Activated CD8-positive, alpha-beta T cell treated with anti-CD3 and anti-CD28 coated beads for 36 hours (primary cell): ENCODE results near the gene ASIC3. TPM values are rescaled to one million over a fixed set of nuclear protein-coding genes. Genes with fewer than 3 reads are reported as not detected.

Source experiments
- ATAC-seq: fragments of 200-7000 bp; cut with Tn5 transposase; one replicate; pipeline ENCODE4 v1.10.0; 2021; ENCODE audit warnings: mild to moderate bottlenecking, moderate library complexity
- CTCF ChIA-PET: fragments of 350-600 bp; sonication (Branson Sonifier 250); formaldehyde crosslinking; loops from one replicate; lab custom pipeline; 2021; ENCODE audit warnings: antibody characterized with exemption; lab: Charles Lee
- POLR2A ChIA-PET: fragments of 350-600 bp; sonication (Branson Sonifier 250); formaldehyde crosslinking; loops from one replicate; lab custom pipeline; 2021; ENCODE audit warnings: antibody characterized with exemption; lab: Charles Lee
- DNase-seq: peaks from one replicate; pipeline ENCODE4 v3.0.0-alpha.2; 2020
- H3K27ac Mint-ChIP-seq: one replicate; pipeline ENCODE4 v1.8.0; 2021; ENCODE audit warnings: mild to moderate bottlenecking, mixed read lengths
- H3K27me3 Mint-ChIP-seq: one replicate; pipeline ENCODE4 v1.8.0; 2021; ENCODE audit warnings: mixed read lengths
- H3K36me3 Mint-ChIP-seq: one replicate; pipeline ENCODE4 v1.8.0; 2021; ENCODE audit warnings: low read depth, mixed read lengths
- H3K4me1 Mint-ChIP-seq: one replicate; pipeline ENCODE4 v1.8.0; 2021; ENCODE audit warnings: low read depth, mixed read lengths
- H3K4me3 Mint-ChIP-seq: one replicate; pipeline ENCODE4 v1.8.0; 2021; ENCODE audit warnings: mild to moderate bottlenecking, moderate library complexity, mixed read lengths
- H3K9me3 Mint-ChIP-seq: one replicate; pipeline ENCODE4 v1.8.0; 2021; ENCODE audit warnings: mixed read lengths
- CTCF ChIP-seq: fragments of 200-600 bp; IDR thresholded peaks from one replicate; pipeline ENCODE4 v1.8.0; 2022; ENCODE audit warnings: antibody characterized with exemption, mild to moderate bottlenecking
- intact Hi-C: fragments of 100-400 bp; cut with micrococcal nuclease; formaldehyde crosslinking; loops from one replicate; pipeline ENCODE4 v1.10.0; 2022
- total RNA-seq, 2 experiments: library from RNA; stranded (reverse); gene quantifications; one replicate each; pipeline ENCODE4 v1.2.3, GENCODE V29; 2021

Gene ASIC3
- total RNA-seq, 2 experiments from 2014 or later: 3.7 to 5.8 TPM

- POLR2A ChIA-PET: interaction anchor here (1.3 kb wide), 1 partner anchor 35 kb away, joined by 3 read pairs; no protein-coding TSS in a partner anchor
- Mint-ChIP-seq H3K36me3 (no peaks in the 10 kb centered on the region), H3K9me3 (no peaks in the 10 kb centered on the region), H3K4me3 (no peak overlapping the region), H3K27ac (no peak overlapping the region), H3K4me1 (peaks cover 15% of the 10 kb centered on the region), H3K27me3 (no peaks in the 10 kb centered on the region)
- DNase-seq: no peak
- intact Hi-C loops: no loop called here
- TF ChIP-seq CTCF: no peak
- ATAC-seq: no peak
- CTCF ChIA-PET: no interaction called here
These were observed 5.4 kb downstream of the ASIC3 start for GRCh38 chr7:151053751-151054150.

GRCh38 chr7:151056283-151056665 lies 7.9 kb downstream of the ASIC3 start:
- no peaks in the 10 kb centered on the region for H3K27me3 Mint-ChIP-seq
- H3K9me3 Mint-ChIP-seq: no peaks in the 10 kb centered on the region
- no peak for DNase-seq
- no peak overlapping the region for H3K27ac Mint-ChIP-seq
- CTCF ChIA-PET: no interaction called here
- ATAC-seq: no peak
- H3K4me1 Mint-ChIP-seq: peaks cover 30% of the 10 kb centered on the region
- intact Hi-C loops: no loop called here
- TF ChIP-seq CTCF: no peak
- peak overlapping the region; percentile 95 for H3K4me3 Mint-ChIP-seq
- no peaks in the 10 kb centered on the region for H3K36me3 Mint-ChIP-seq
- POLR2A ChIA-PET: no interaction called here

GRCh38 chr7:151056666-151057505 lies 8.6 kb downstream of the ASIC3 start:
- ChIA-PET POLR2A (no interaction called here), CTCF (interaction anchor here (1.2 kb wide), 1 partner anchor 39 kb away, joined by 3 read pairs; no protein-coding TSS in a partner anchor)
- intact Hi-C loops: no loop called here
- ATAC-seq (no peak), DNase-seq (no peak)
- Mint-ChIP-seq H3K27me3 (no peaks in the 10 kb centered on the region), H3K36me3 (no peaks in the 10 kb centered on the region), H3K9me3 (no peaks in the 10 kb centered on the region), H3K4me3 (peak overlapping the region; percentile 95), H3K27ac (no peak overlapping the region), H3K4me1 (peaks cover 36% of the 10 kb centered on the region)
- TF ChIP-seq CTCF: no peak

GRCh38 chr7:151057506-151057988 lies 9.2 kb downstream of the ASIC3 start, which contains the start of gene CDK5:
Gene CDK5, minus strand, starts transcription at chr7:151057897. Its CDS starts 49 bp downstream, at chr7:151057848.
- intact Hi-C loops: no loop called here
- peak; percentile 4 for ATAC-seq
- no peaks in the 10 kb centered on the region for H3K36me3 Mint-ChIP-seq
- no peaks in the 10 kb centered on the region for H3K9me3 Mint-ChIP-seq
- no peaks in the 10 kb centered on the region for H3K27me3 Mint-ChIP-seq
- DNase-seq: no peak
- peak within 1 kb of the TSS; percentile 89 for H3K27ac Mint-ChIP-seq
- no peak for TF ChIP-seq CTCF
- ChIA-PET POLR2A (interaction anchor here (1.3 kb wide), 1 partner anchor 26 kb away, joined by 4 read pairs; the partner anchor contains the start of gene TMUB1), CTCF (interaction anchor here (1.2 kb wide), 1 partner anchor 39 kb away, joined by 3 read pairs; no protein-coding TSS in a partner anchor)
- peak within 1 kb of the TSS; percentile 95 for H3K4me3 Mint-ChIP-seq
- peaks cover 37% of the 10 kb centered on the region for H3K4me1 Mint-ChIP-seq
